Urinary bladder (tissue), 4 donors: ENCODE results near the gene CCBE1. TPM values are rescaled to one million over a fixed set of nuclear protein-coding genes. Genes with fewer than 3 reads are reported as not detected.

Experiments used
- DNase-seq: peaks from one replicate; pipeline ENCODE4 v3.0.0-alpha.2; 2015; ENCODE audit errors: extremely low spot score
- H3K27ac ChIP-seq: one replicate; pipeline ENCODE4 v1.5.1; 2013; ENCODE audit warnings: low read depth, mild to moderate bottlenecking, moderate library complexity
- H3K36me3 ChIP-seq: one replicate; pipeline ENCODE4 v1.6.1; 2013; ENCODE audit warnings: mild to moderate bottlenecking, moderate library complexity; ENCODE audit not compliant: insufficient read depth
- H3K4me1 ChIP-seq: one replicate; pipeline ENCODE4 v1.6.1; 2013; ENCODE audit warnings: mild to moderate bottlenecking, moderate library complexity; ENCODE audit not compliant: insufficient read depth
- H3K4me3 ChIP-seq: one replicate; pipeline ENCODE4 v1.5.1; 2013; ENCODE audit warnings: low read depth, low read length
- WGBS: extraction: QIAGEN DNeasy Blood & Tissue Kit; methylation state at CpG from one replicate; pipeline ENCODE4 v1.1.7; 2013; 5-methylcytosine and 5-hydroxymethylcytosine counted together
- polyA plus RNA-seq: library from polyadenylated mRNA; stranded (reverse); fragments of 200-250 nt; gene quantifications from one replicate; pipeline ENCODE4 v1.2.3, GENCODE V29; 2013
- total RNA-seq: library from RNA; depleted of rRNA; stranded (reverse); fragments of >200 nt; gene quantifications from one replicate; pipeline ENCODE4 v1.2.3, GENCODE V29; 2014
- donor health status: healthy with polysubstance abuse.
- donor health status: healthy.

The CCBE1 gene
- total and polyA plus RNA-seq, 2 donors: 0.37 to 4.2 TPM

DNA sequence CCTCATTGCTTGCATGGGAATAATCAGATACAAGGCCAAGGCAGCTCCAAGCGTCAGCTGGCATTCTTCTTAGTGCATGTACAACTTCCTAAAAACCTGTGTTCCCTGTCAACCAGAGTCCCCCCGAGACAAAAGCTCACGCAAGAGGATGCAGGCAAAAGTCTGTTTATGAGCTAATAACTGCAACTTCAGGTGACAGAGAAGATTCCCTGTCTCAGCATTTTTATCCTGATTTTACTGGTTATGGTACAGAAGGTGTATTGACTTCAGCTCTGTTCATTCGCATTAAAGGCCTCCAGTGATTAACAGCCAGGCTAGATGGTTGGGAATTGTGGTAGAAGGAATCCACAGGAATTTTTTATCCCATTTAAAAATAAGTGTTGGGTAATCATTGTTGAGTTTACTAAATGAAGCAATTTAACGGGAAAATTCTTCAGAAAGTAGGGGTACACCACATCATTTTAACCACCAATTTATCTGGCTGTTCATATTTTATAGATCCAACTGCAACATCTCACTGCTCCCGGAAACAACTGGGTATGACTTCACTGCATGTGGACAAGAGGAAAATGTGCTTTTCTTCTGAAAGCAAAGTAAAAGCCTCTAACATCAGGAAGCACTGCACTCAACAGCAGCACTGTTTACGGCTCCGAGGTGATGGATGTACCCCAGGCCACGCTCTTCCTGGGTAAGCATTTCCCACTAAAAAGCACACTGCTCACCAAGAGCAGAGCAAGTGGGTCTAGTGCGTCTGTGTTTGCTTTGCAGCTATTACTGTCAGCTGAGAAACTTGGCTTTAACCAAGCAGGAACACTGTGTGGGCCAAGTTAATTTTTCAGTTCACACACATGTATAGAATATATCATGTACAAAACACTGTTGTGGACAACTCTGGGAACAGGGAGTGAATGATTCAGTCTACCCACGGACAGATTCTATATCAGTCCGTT lies 31.9 kb downstream of the CCBE1 start:
- Histone ChIP-seq H3K4me1 (no peaks in the 10 kb centered on the region), H3K36me3 (no peaks in the 10 kb centered on the region), H3K4me3 (no peak overlapping the region), H3K27ac (no peak overlapping the region)
- WGBS: 67% methylated on average over 12 of the region's 12 CpGs
- no peak for DNase-seq

- WGBS: 83% methylated on average over 3 of the region's 3 CpGs
- Histone ChIP-seq H3K27ac (no peak overlapping the region), H3K4me1 (no peaks in the 10 kb centered on the region), H3K4me3 (no peak overlapping the region), H3K36me3 (no peaks in the 10 kb centered on the region)
- DNase-seq: no peak
Observed at GRCh38 chr18:59664329-59664728, 32.9 kb downstream of the CCBE1 start.

DNA sequence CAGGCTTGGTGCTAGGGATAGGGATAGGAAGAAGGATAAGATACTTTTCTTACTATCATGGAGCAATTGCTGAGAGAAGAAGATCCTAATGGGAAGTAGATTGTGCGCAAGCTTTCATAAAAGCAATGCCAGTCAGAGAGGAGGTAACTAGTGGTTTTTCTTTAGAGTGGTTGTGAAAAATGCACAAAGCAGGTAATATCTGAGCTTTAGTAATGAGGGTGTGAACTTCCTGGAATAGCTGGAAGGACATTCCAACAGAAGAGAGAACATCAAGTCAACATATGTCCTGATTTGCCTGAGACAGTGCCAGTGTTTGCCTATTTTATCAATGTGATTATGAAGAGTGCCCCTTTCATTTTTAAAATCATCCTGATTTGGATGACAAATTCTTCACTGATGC lies 34.1 kb downstream of the CCBE1 start:
- 100% methylated on average over 1 of the region's 1 CpG for WGBS
- H3K36me3 ChIP-seq: no peaks in the 10 kb centered on the region
- no peak overlapping the region for H3K4me3 ChIP-seq
- DNase-seq: no peak
- H3K4me1 ChIP-seq: no peaks in the 10 kb centered on the region
- no peak overlapping the region for H3K27ac ChIP-seq

- Histone ChIP-seq H3K36me3 (no peaks in the 10 kb centered on the region), H3K4me1 (no peaks in the 10 kb centered on the region), H3K4me3 (no peak overlapping the region), H3K27ac (no peak overlapping the region)
- WGBS: 59% methylated on average over 2 of the region's 2 CpGs
- no peak for DNase-seq
Observed at GRCh38 chr18:59661891-59662701, 35.1 kb downstream of the CCBE1 start.

DNA sequence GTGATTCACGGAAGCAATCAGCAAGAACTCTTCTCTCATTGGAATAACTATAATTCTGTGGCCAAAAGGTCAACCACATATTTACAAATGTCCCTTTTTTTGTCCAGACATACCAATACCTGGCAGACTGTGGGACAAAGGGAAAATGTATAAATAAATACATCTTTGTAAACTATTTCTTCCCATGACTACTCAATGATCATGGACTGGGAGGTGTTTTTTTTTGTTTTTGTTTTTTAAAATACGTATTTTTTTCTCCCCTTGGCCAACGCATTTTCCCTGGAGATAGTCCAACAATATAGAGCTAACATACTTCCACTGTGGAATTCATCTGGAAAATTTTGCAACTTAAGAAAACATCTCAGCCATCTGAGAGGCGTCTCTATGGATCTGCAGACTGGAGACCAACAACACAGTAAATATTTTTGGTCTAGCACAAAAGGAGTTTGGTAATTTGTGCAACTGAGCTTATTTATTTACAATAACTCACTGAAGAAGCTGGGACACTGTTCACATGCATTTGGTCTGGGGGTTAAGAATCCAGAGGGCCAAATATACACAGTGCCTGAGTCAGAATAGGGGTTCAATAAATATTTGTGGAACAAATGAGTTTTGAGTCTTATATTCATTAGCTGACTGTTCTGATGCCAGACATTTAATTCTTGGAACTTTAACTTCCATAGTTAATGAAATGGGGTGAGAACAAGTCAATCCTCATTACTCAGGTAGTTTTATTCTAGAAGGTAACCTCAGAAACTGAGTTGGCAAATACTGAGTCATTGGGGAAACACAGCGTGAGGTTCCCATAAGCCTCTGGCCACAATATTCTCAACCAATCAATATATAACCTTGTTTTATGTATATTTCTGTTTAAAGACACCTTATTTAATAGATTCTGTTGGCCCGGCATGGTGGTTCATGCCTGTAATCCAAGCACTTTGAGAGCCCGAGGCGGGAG lies 36.2 kb downstream of the CCBE1 start:
- H3K27ac ChIP-seq: no peak overlapping the region

DNA sequence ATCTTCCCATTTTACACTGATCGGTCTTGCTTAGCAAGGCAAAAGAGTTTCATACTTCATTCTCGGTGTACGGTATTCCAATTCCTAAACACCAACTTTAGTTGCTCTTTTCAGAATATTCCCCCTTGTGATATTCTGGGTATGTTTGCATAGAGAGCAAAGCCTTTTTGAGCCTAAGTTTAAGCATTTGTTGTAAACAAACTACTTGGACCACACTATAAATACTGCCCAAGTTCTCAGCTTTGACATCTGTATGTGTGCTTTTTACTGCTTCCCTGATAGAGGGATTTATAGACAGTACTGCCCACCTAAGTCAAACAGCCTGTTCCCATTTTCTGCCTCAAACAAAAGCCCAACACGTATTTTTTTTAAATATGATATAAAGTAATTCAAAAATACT lies 36.9 kb downstream of the CCBE1 start:
- no peak for DNase-seq
- Histone ChIP-seq H3K36me3 (no peaks in the 10 kb centered on the region), H3K4me1 (no peaks in the 10 kb centered on the region), H3K27ac (no peak overlapping the region), H3K4me3 (no peak overlapping the region)
- 33% methylated on average over 4 of the region's 4 CpGs for WGBS

More for the DNA sequence above, 36.2 kb downstream of the CCBE1 start:
- Histone ChIP-seq H3K4me3 (no peak overlapping the region), H3K4me1 (no peaks in the 10 kb centered on the region), H3K36me3 (no peaks in the 10 kb centered on the region)
- no peak for DNase-seq
- WGBS: 68% methylated on average over 8 of the region's 8 CpGs

GRCh38 chr18:59659508-59660170 lies 37.6 kb downstream of the CCBE1 start:
- H3K27ac ChIP-seq: no peak overlapping the region
- DNase-seq: no peak
- no peaks in the 10 kb centered on the region for H3K36me3 ChIP-seq
- no peak overlapping the region for H3K4me3 ChIP-seq
- WGBS: 65% methylated on average over 14 of the region's 14 CpGs
- no peaks in the 10 kb centered on the region for H3K4me1 ChIP-seq

- H3K4me1 ChIP-seq: no peaks in the 10 kb centered on the region
- 83% methylated on average over 7 of the region's 7 CpGs for WGBS
- no peaks in the 10 kb centered on the region for H3K36me3 ChIP-seq
- H3K4me3 ChIP-seq: no peak overlapping the region
- no peak for DNase-seq
- H3K27ac ChIP-seq: no peak overlapping the region
Observed at GRCh38 chr18:59658941-59659340, 38.3 kb downstream of the CCBE1 start.

GRCh38 chr18:59657012-59657411 lies 40.2 kb downstream of the CCBE1 start:
- H3K27ac ChIP-seq: no peak overlapping the region
- WGBS: 93% methylated on average over 5 of the region's 5 CpGs
- no peak overlapping the region for H3K4me3 ChIP-seq
- DNase-seq: no peak
- no peaks in the 10 kb centered on the region for H3K4me1 ChIP-seq
- H3K36me3 ChIP-seq: no peaks in the 10 kb centered on the region

- DNase-seq: no peak
- H3K4me3 ChIP-seq: no peak overlapping the region
- 85% methylated on average over 6 of the region's 6 CpGs for WGBS
- no peaks in the 10 kb centered on the region for H3K4me1 ChIP-seq
- H3K27ac ChIP-seq: no peak overlapping the region
- no peaks in the 10 kb centered on the region for H3K36me3 ChIP-seq
Observed at GRCh38 chr18:59656373-59656887, 40.8 kb downstream of the CCBE1 start.

DNA sequence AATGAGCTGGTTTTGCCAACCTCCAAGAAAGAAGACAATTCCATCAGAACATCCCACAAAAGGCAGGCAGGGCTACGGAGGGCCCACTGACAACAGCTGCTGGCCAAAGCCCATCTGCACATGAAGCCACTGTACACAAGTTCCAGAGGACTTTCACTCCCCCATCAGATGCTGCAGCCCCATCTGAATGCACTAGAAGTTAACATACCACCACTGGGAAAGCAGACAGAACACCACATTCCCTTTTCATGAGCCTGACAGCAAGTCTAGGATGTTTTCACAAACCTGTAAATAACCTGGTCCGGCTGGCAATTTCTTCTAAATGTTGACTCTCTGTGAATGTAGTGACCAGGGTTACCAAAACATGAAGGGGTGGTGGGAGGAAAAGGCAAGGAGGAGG lies 41.5 kb downstream of the CCBE1 start:
- Histone ChIP-seq H3K27ac (no peak overlapping the region), H3K4me1 (no peaks in the 10 kb centered on the region), H3K4me3 (no peak overlapping the region), H3K36me3 (no peaks in the 10 kb centered on the region)
- 75% methylated on average over 2 of the region's 2 CpGs for WGBS
- no peak for DNase-seq

DNA sequence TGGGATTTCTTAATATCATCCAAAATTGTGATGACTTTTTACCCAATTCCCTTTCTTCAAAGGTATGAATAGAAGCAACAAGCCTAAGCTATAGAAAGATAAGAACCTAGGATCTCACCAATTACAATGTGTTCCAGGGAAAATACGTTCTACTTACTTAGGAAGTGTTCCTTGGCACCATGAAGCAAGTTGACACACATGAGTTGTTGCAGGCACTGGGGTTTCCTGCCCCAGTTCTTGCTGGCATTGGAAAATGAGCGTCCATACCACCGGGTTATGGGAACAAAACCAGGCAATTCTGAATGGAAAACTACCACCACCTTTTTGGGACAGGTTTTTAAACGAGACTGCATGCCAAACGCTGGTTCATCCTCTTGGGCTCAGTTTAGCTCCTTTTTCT lies 46.2 kb downstream of the CCBE1 start:
- no peaks in the 10 kb centered on the region for H3K36me3 ChIP-seq
- H3K4me3 ChIP-seq: no peak overlapping the region
- no peak overlapping the region for H3K27ac ChIP-seq
- H3K4me1 ChIP-seq: no peaks in the 10 kb centered on the region
- 92% methylated on average over 5 of the region's 5 CpGs for WGBS
- DNase-seq: no peak
